GM18511 (cell line): ENCODE data around the gene DLG2.
A peak's percentile ranks its signal among the peaks of the same experiment; 100 is the strongest.
"Not testable (repeated sequence)": the region's sequence is repeated elsewhere in the genome, so short reads cannot be mapped to it uniquely, and the experiment has no call there.

Experiments used
- ATAC-seq: cut with Tn5 transposase; IDR thresholded peaks from one replicate; pipeline ENCODE4 v1.9.1; 2021; ENCODE audit warnings: mild to moderate bottlenecking, moderate library complexity; ENCODE audit not compliant: unreplicated experiment

Gene DLG2

GRCh38 chr11:85647078-85647477 lies 19.9 kb upstream of the DLG2 start:
- peak; percentile 19 for ATAC-seq

GRCh38 chr11:85643191-85643614 lies 16.1 kb upstream of the DLG2 start:
- ATAC-seq = no peak

GRCh38 chr11:85634747-85635146 lies 7.6 kb upstream of the DLG2 start:
- ATAC-seq = no peak

GRCh38 chr11:85628771-85629341 lies 1.7 kb upstream of the DLG2 start:
- peak; percentile 18 for ATAC-seq

GRCh38 chr11:85627998-85628770 lies 1.0 kb upstream of the DLG2 start, which contains the start of gene TMEM126B:
TMEM126B (plus strand) TSS chr11:85628593; CDS start chr11:85628608, 15 bp downstream.
- ATAC-seq = peak; percentile 99

- ATAC-seq = no peak
Measured at GRCh38 chr11:85626496-85626895, 648 bp downstream of the DLG2 start.

- no peak for ATAC-seq
Measured at GRCh38 chr11:85620256-85620655, 6.9 kb downstream of the DLG2 start.

GRCh38 chr11:85619499-85619898 lies 7.6 kb downstream of the DLG2 start:
- ATAC-seq = no peak

GRCh38 chr11:85611643-85612042 lies 15.5 kb downstream of the DLG2 start:
- ATAC-seq = not testable (repeated sequence)

GRCh38 chr11:85609286-85609685 lies 17.9 kb downstream of the DLG2 start:
- not testable (repeated sequence) for ATAC-seq

GRCh38 chr11:85608621-85609020 lies 18.5 kb downstream of the DLG2 start:
- ATAC-seq = not testable (repeated sequence)

- ATAC-seq = not testable (repeated sequence)
Measured at GRCh38 chr11:85606237-85606636, 20.9 kb downstream of the DLG2 start.

- ATAC-seq = no peak
Measured at GRCh38 chr11:85603220-85603619, 23.9 kb downstream of the DLG2 start.

- ATAC-seq = no peak
Measured at GRCh38 chr11:85602526-85603213, 24.5 kb downstream of the DLG2 start.

GRCh38 chr11:85599083-85599482 lies 28.1 kb downstream of the DLG2 start:
- ATAC-seq = no peak

- no peak for ATAC-seq
Measured at GRCh38 chr11:85596886-85597285, 30.3 kb downstream of the DLG2 start.

GRCh38 chr11:85595285-85595884 lies 31.8 kb downstream of the DLG2 start:
- ATAC-seq = peak; percentile 71

- ATAC-seq = no peak
Measured at GRCh38 chr11:85590848-85591483, 36.2 kb downstream of the DLG2 start.

GRCh38 chr11:85589373-85589772 lies 37.8 kb downstream of the DLG2 start:
- no peak for ATAC-seq

GRCh38 chr11:85582111-85582510 lies 45.0 kb downstream of the DLG2 start:
- no peak for ATAC-seq

GRCh38 chr11:85575388-85575787 lies 51.8 kb downstream of the DLG2 start:
- ATAC-seq = no peak
